H9 (cell line): ENCODE measurements around the gene MAGI1. TPM values are rescaled to one million over a fixed set of nuclear protein-coding genes. Genes with fewer than 3 reads are reported as not detected.
"Not testable (repeated sequence)": the region's sequence is repeated elsewhere in the genome, so short reads cannot be mapped to it uniquely, and the experiment has no call there.

Experiments
- DNase-seq: peaks from one replicate; pipeline ENCODE4 v3.0.0-alpha.2; 2017
- H2AFZ ChIP-seq: one replicate; pipeline ENCODE4 v1.6.1; 2013; ENCODE audit warnings: mild to moderate bottlenecking, low read length, control low read depth, moderate library complexity
- H2AK5ac ChIP-seq: 2 replicates; pipeline ENCODE4 v1.6.1; 2013; ENCODE audit warnings: low read length, control low read depth, mixed read lengths; ENCODE audit not compliant: insufficient read length
- H2BK120ac ChIP-seq: one replicate; pipeline ENCODE4 v1.6.1; 2013; ENCODE audit warnings: low read depth, mild to moderate bottlenecking, low read length, control low read depth, inconsistent platforms; ENCODE audit not compliant: poor library complexity, severe bottlenecking
- H2BK12ac ChIP-seq: 2 replicates; pipeline ENCODE4 v1.6.1; 2013; ENCODE audit warnings: low read length, control low read depth, mixed read lengths, low read depth; ENCODE audit not compliant: insufficient read length
- H2BK15ac ChIP-seq: 2 replicates; pipeline ENCODE4 v1.6.1; 2013; ENCODE audit warnings: low read depth, low read length, control low read depth
- H2BK20ac ChIP-seq: one replicate; pipeline ENCODE4 v1.6.1; 2013; ENCODE audit warnings: low read depth, mild to moderate bottlenecking, low read length, control low read depth, inconsistent platforms; ENCODE audit not compliant: poor library complexity, severe bottlenecking
- H2BK5ac ChIP-seq: 2 replicates; pipeline ENCODE4 v1.6.1; 2013; ENCODE audit warnings: low read length, control low read depth, mixed read lengths; ENCODE audit not compliant: insufficient read length
- H3K14ac ChIP-seq: 2 replicates; pipeline ENCODE4 v1.6.1; 2013; ENCODE audit warnings: low read length, control low read depth; ENCODE audit not compliant: insufficient read depth
- H3K18ac ChIP-seq: 2 replicates; pipeline ENCODE4 v1.6.1; 2013; ENCODE audit warnings: low read depth, mild to moderate bottlenecking, mixed read lengths, low read length, control low read depth; ENCODE audit not compliant: insufficient read length
- H3K23ac ChIP-seq: 2 replicates; pipeline ENCODE4 v1.6.1; 2013; ENCODE audit warnings: low read length, control low read depth, mixed read lengths, low read depth; ENCODE audit not compliant: insufficient read length
- H3K23me2 ChIP-seq: 2 replicates; pipeline ENCODE4 v1.6.1; 2013; ENCODE audit warnings: low read depth, mild to moderate bottlenecking, mixed read lengths, low read length, control low read depth; ENCODE audit not compliant: insufficient read length, poor library complexity, severe bottlenecking
- H3K27ac ChIP-seq: 2 replicates; pipeline ENCODE4 v1.5.1; 2013; ENCODE audit warnings: low read length, control low read depth, mixed read lengths, low read depth; ENCODE audit not compliant: insufficient read length
- H3K27me3 ChIP-seq: 2 replicates; pipeline ENCODE4 v1.6.1; 2013; ENCODE audit warnings: low read length, control low read depth, inconsistent platforms; ENCODE audit not compliant: insufficient read depth
- H3K4ac ChIP-seq: 2 replicates; pipeline ENCODE4 v1.6.1; 2013; ENCODE audit warnings: low read depth, mild to moderate bottlenecking, control low read depth, inconsistent platforms, low read length, moderate library complexity
- H3K4me1 ChIP-seq: 2 replicates; pipeline ENCODE4 v1.6.1; 2013; ENCODE audit warnings: low read length, control low read depth, inconsistent platforms; ENCODE audit not compliant: insufficient read depth
- H3K4me2 ChIP-seq: 2 replicates; pipeline ENCODE4 v1.6.1; 2013; ENCODE audit warnings: low read length, control low read depth, mixed read lengths; ENCODE audit not compliant: insufficient read length, insufficient read depth
- H3K56ac ChIP-seq: 2 replicates; pipeline ENCODE4 v1.6.1; 2013; ENCODE audit warnings: low read depth, mild to moderate bottlenecking, mixed read lengths, low read length, control low read depth; ENCODE audit not compliant: insufficient read length
- H3K79me1 ChIP-seq: 2 replicates; pipeline ENCODE4 v1.6.1; 2013; ENCODE audit warnings: low read depth, mild to moderate bottlenecking, moderate library complexity, low read length, control low read depth, inconsistent platforms; ENCODE audit not compliant: insufficient read depth, poor library complexity, severe bottlenecking
- H3K79me2 ChIP-seq: 2 replicates; pipeline ENCODE4 v1.6.1; 2013; ENCODE audit warnings: low read length, control low read depth, inconsistent platforms; ENCODE audit not compliant: insufficient read depth
- H3K9ac ChIP-seq: 2 replicates; pipeline ENCODE4 v1.6.1; 2013; ENCODE audit warnings: low read length, control low read depth, mixed read lengths; ENCODE audit not compliant: insufficient read length; ENCODE audit errors: extremely low read depth
- H3K9me3 ChIP-seq: one replicate; pipeline ENCODE4 v1.6.1; 2013; ENCODE audit warnings: low read depth, low read length, inconsistent platforms; ENCODE audit not compliant: control insufficient read depth
- H3T11ph ChIP-seq: one replicate; pipeline ENCODE4 v1.6.1; 2013; ENCODE audit warnings: mild to moderate bottlenecking, low read length, control low read depth, inconsistent platforms
- H4K20me1 ChIP-seq: one replicate; pipeline ENCODE4 v1.6.1; 2013; ENCODE audit not compliant: control insufficient read depth, insufficient read length, insufficient read depth
- H4K5ac ChIP-seq: 2 replicates; pipeline ENCODE4 v1.6.1; 2013; ENCODE audit warnings: low read depth, mild to moderate bottlenecking, mixed read lengths, low read length, control low read depth; ENCODE audit not compliant: insufficient read length
- H4K8ac ChIP-seq: replicated peaks from 2 replicates; pipeline ENCODE4 v1.6.1; 2013; ENCODE audit warnings: low read length, control low read depth, mixed read lengths, low read depth; ENCODE audit not compliant: insufficient read length
- H4K91ac ChIP-seq: 2 replicates; pipeline ENCODE4 v1.6.1; 2013; ENCODE audit warnings: low read depth, mild to moderate bottlenecking, moderate library complexity, mixed read lengths, low read length, control low read depth; ENCODE audit not compliant: insufficient read length
- H3K27ac Mint-ChIP-seq, 3 experiments: 2 replicates in 2 of 3; 3 replicates in 1 of 3; pipeline ENCODE4 v1.8.0; 2020 to 2021; ENCODE audit warnings: mixed read lengths in 3 of 3, mild to moderate bottlenecking in 1 of 3, moderate library complexity in 1 of 3
- H3K27me3 Mint-ChIP-seq: 2 replicates; pipeline ENCODE4 v1.8.0; 2021; ENCODE audit warnings: low read depth, mild to moderate bottlenecking, moderate library complexity, mixed read lengths
- H3K36me3 Mint-ChIP-seq, 3 experiments: 2 replicates in 2 of 3; 3 replicates in 1 of 3; pipeline ENCODE4 v1.8.0; 2020 to 2021; ENCODE audit warnings: low read depth in 3 of 3, mixed read lengths in 3 of 3; ENCODE audit not compliant: insufficient read depth in 1 of 3
- H3K4me1 Mint-ChIP-seq, 2 experiments: 2 replicates each; pipeline ENCODE4 v1.8.0; 2020; ENCODE audit warnings: mixed read lengths in 2 of 2
- H3K4me3 Mint-ChIP-seq, 2 experiments: 2 replicates in 1 of 2; 3 replicates in 1 of 2; pipeline ENCODE4 v1.8.0; 2020 to 2021; ENCODE audit warnings: mild to moderate bottlenecking in 2 of 2, mixed read lengths in 2 of 2, moderate library complexity in 1 of 2
- H3K9me3 Mint-ChIP-seq, 2 experiments: 2 replicates in 1 of 2; 3 replicates in 1 of 2; pipeline ENCODE4 v1.8.0; 2020; ENCODE audit warnings: mild to moderate bottlenecking in 2 of 2, mixed read lengths in 2 of 2, moderate library complexity in 1 of 2
- WGBS: extraction: QIAGEN DNeasy Blood & Tissue Kit; methylation state at CpG from one replicate; pipeline ENCODE4 v1.1.7; 2013; ENCODE audit warnings: missing lambda C conversion rate, low lambda C conversion rate, mixed read lengths; ENCODE audit not compliant: insufficient read length; ENCODE audit errors: extremely low coverage; 5-methylcytosine and 5-hydroxymethylcytosine counted together
- total RNA-seq: library from RNA; stranded (reverse); gene quantifications from 2 replicates; pipeline ENCODE4 v1.2.1, GENCODE V29; 2021
- TF ChIP-seq, protein P1 (sequence below): fragments of 200-600 bp; sonication (generic); conservative IDR thresholded peaks from 3 replicates; pipeline ENCODE4 v1.8.0; 2021; ENCODE audit warnings: antibody characterized with exemption, mild to moderate bottlenecking

Gene MAGI1
- total RNA-seq, 1 experiment from 2014 or later: 65.7 TPM

DNA sequence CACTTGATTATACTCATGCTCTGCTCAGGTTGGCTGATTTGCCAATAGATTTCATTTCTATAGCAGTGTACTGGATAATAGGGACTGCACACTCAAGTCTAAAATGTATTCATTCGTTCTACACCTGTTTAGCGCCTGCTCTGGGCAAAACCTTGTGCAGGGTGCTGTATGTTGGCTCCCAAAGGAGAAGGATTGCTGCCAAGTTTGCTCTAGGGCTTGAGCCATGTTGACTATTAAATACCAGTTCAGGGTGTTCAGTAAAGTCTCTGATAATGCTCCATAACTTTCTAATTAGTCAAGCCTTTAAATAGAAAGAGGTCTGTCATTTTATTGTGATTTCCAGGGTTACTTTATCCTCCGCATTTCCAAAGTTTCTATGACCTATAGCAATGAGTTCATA, 470.2 kb downstream of the MAGI1 start:
- no peaks in the 10 kb centered on the region for H3K79me2 ChIP-seq
- WGBS: no CpG with 5 or more reads among the region's 3 CpGs
- no peaks in the 10 kb centered on the region for H3K9me3 Mint-ChIP-seq

DNA sequence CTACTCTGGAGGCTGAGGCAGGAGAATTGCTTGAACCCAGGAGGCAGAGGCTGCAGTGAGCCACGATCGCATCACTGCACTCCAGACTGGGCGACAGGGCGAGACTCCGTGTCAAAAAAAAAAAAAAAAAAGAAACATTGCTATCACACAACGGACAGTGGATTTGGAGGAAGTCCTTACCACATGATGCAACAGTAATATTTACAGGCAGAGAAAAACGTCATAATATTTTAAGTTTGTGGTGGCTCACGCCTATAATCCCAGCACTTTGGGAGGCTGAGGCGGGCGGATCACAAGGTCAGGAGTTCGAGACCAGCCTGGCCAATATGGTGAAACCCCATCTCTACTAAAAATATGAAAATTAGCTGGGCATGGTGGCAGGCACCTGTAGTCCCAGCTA, 473.0 kb downstream of the MAGI1 start:
- not testable (repeated sequence) for H2AFZ ChIP-seq, H3K4me1 ChIP-seq, H3K23ac ChIP-seq, H2BK15ac ChIP-seq, H2BK12ac ChIP-seq, H4K5ac ChIP-seq, H3K9me3 Mint-ChIP-seq, H2BK20ac ChIP-seq, H2BK5ac ChIP-seq, H3K27ac ChIP-seq, H3K14ac ChIP-seq, H3K79me2 ChIP-seq, H3K36me3 Mint-ChIP-seq, H3T11ph ChIP-seq, H3K27me3 ChIP-seq, H2AK5ac ChIP-seq, H3K4ac ChIP-seq, DNase-seq, H3K56ac ChIP-seq, H3K27ac Mint-ChIP-seq, H3K4me2 ChIP-seq, H3K27me3 Mint-ChIP-seq, H3K18ac ChIP-seq, H3K9me3 ChIP-seq, H4K91ac ChIP-seq, H4K8ac ChIP-seq, H3K4me3 Mint-ChIP-seq, H2BK120ac ChIP-seq, H4K20me1 ChIP-seq, H3K79me1 ChIP-seq, H3K9ac ChIP-seq, H3K23me2 ChIP-seq
- H3K4me1 Mint-ChIP-seq: peaks cover 28 to 29% of the 10 kb centered on the region in 2 experiments
- no CpG with 5 or more reads among the region's 11 CpGs for WGBS

More for the DNA sequence above, 470.2 kb downstream of the MAGI1 start:
- no peak for DNase-seq
- Histone ChIP-seq H2BK5ac (no peak overlapping the region), H3K23me2 (no peaks in the 10 kb centered on the region), H4K8ac (no peak overlapping the region), H3K4me1 (peaks cover under 1% of the 10 kb centered on the region; the same call in 1 of the 2 replicates), H3K9me3 (no peaks in the 10 kb centered on the region), H2BK15ac (no peak overlapping the region), H3K9ac (no peak overlapping the region), H3K79me1 (no peaks in the 10 kb centered on the region), H2AFZ (no peak overlapping the region), H3K27me3 (no peaks in the 10 kb centered on the region), H3K4ac (no peak overlapping the region), H2BK12ac (no peak overlapping the region), H2BK20ac (no peak overlapping the region), H3K23ac (no peak overlapping the region), H3K27ac (no peak overlapping the region), H3K4me2 (no peak overlapping the region), H2AK5ac (no peak overlapping the region), H2BK120ac (no peak overlapping the region), H3K18ac (no peak overlapping the region), H3K56ac (no peak overlapping the region), H3K14ac (no peak overlapping the region), H4K91ac (no peak overlapping the region), H4K5ac (no peak overlapping the region), H3T11ph (no peak overlapping the region), H4K20me1 (no peaks in the 10 kb centered on the region)
- Mint-ChIP-seq H3K27me3 (no peaks in the 10 kb centered on the region), H3K27ac (no peak overlapping the region), H3K36me3 (no peaks in the 10 kb centered on the region), H3K4me1 (peaks cover 21 to 23% of the 10 kb centered on the region in 2 experiments), H3K4me3 (no peak overlapping the region)
- TF ChIP-seq, protein P1, sequence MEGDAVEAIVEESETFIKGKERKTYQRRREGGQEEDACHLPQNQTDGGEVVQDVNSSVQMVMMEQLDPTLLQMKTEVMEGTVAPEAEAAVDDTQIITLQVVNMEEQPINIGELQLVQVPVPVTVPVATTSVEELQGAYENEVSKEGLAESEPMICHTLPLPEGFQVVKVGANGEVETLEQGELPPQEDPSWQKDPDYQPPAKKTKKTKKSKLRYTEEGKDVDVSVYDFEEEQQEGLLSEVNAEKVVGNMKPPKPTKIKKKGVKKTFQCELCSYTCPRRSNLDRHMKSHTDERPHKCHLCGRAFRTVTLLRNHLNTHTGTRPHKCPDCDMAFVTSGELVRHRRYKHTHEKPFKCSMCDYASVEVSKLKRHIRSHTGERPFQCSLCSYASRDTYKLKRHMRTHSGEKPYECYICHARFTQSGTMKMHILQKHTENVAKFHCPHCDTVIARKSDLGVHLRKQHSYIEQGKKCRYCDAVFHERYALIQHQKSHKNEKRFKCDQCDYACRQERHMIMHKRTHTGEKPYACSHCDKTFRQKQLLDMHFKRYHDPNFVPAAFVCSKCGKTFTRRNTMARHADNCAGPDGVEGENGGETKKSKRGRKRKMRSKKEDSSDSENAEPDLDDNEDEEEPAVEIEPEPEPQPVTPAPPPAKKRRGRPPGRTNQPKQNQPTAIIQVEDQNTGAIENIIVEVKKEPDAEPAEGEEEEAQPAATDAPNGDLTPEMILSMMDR: no peak
